Measurements from ENCODE around the gene NR2E1. TPM values are rescaled to one million over a fixed set of nuclear protein-coding genes. Genes with fewer than 3 reads are reported as not detected.

NR2E1 gene
- total RNA-seq, result not detected

- POLR2A ChIA-PET, result no interaction called here
- CTCF ChIA-PET, result interaction anchor here (1.7 to 1.8 kb wide), 2 partner anchors 51 to 326 kb away, joined by 4 read pairs; no protein-coding TSS in a partner anchor
Measured at GRCh38 chr6:108165714-108166663, at the start of gene NR2E1. Gene NR2E1, plus strand, starts transcription at chr6:108166022. Its CDS starts 744 bp downstream, at chr6:108166766.

GRCh38 chr6:108116546-108117426 lies 49.0 kb upstream of the NR2E1 start:
- POLR2A ChIA-PET, result no interaction called here
- CTCF ChIA-PET, result interaction anchor here (1.1 kb wide), 1 partner anchor 52 kb away, joined by 3 read pairs; no protein-coding TSS in a partner anchor

GRCh38 chr6:108117427-108118358 lies 48.1 kb upstream of the NR2E1 start:
- POLR2A ChIA-PET, result no interaction called here
- CTCF ChIA-PET, result interaction anchor here (1.1 kb wide), 1 partner anchor 51 kb away, joined by 3 read pairs; no protein-coding TSS in a partner anchor

GRCh38 chr6:108118359-108118724 lies 47.5 kb upstream of the NR2E1 start:
- POLR2A ChIA-PET, result interaction anchor here (0.7 kb wide), 1 partner anchor 14 kb away, joined by 4 read pairs; no protein-coding TSS in a partner anchor
- CTCF ChIA-PET, result interaction anchor here (0.6 kb wide), 2 partner anchors 63 to 351 kb away, joined by 3 to 5 read pairs; no protein-coding TSS in a partner anchor

GRCh38 chr6:108118810-108119768 lies 46.7 kb upstream of the NR2E1 start:
- ChIA-PET POLR2A (interaction anchor here (0.7 kb wide), 1 partner anchor 13 kb away, joined by 4 read pairs; no protein-coding TSS in a partner anchor), CTCF (interaction anchor here (0.6 kb wide), 2 partner anchors 63 to 351 kb away, joined by 3 to 5 read pairs; no protein-coding TSS in a partner anchor)

- ChIA-PET CTCF (no interaction called here), POLR2A (no interaction called here)
Measured at GRCh38 chr6:108119769-108120141, 46.1 kb upstream of the NR2E1 start.

GRCh38 chr6:108120311-108120710 lies 45.5 kb upstream of the NR2E1 start:
- ChIA-PET CTCF (interaction anchor here (0.7 kb wide), 1 partner anchor 38 kb away, joined by 4 read pairs; no protein-coding TSS in a partner anchor), POLR2A (interaction anchor here (0.6 kb wide), 1 partner anchor 399 kb away, joined by 3 read pairs; no protein-coding TSS in a partner anchor)

- CTCF ChIA-PET, result interaction anchor here (1.4 kb wide), 1 partner anchor 15 kb away, joined by 3 read pairs; no protein-coding TSS in a partner anchor
- POLR2A ChIA-PET, result no interaction called here
Measured at GRCh38 chr6:108121612-108122011, 44.2 kb upstream of the NR2E1 start.

- ChIA-PET POLR2A (no interaction called here), CTCF (interaction anchor here (0.6 kb wide), 1 partner anchor 26 kb away, joined by 4 read pairs; no protein-coding TSS in a partner anchor)
Measured at GRCh38 chr6:108123481-108123929, 42.3 kb upstream of the NR2E1 start.

GRCh38 chr6:108123946-108124345 lies 41.9 kb upstream of the NR2E1 start:
- ChIA-PET CTCF (no interaction called here), POLR2A (no interaction called here)

- ChIA-PET POLR2A (no interaction called here), CTCF (no interaction called here)
Measured at GRCh38 chr6:108127056-108127455, 38.8 kb upstream of the NR2E1 start.

GRCh38 chr6:108127826-108128225 lies 38.0 kb upstream of the NR2E1 start:
- POLR2A ChIA-PET, result no interaction called here
- CTCF ChIA-PET, result no interaction called here

GRCh38 chr6:108130262-108130661 lies 35.6 kb upstream of the NR2E1 start:
- CTCF ChIA-PET, result interaction anchor here (1.5 kb wide), 1 partner anchor 38 kb away, joined by 3 read pairs; no protein-coding TSS in a partner anchor
- POLR2A ChIA-PET, result no interaction called here

- ChIA-PET POLR2A (no interaction called here), CTCF (no interaction called here)
Measured at GRCh38 chr6:108132863-108133262, 33.0 kb upstream of the NR2E1 start.

GRCh38 chr6:108133594-108134179 lies 32.1 kb upstream of the NR2E1 start:
- ChIA-PET CTCF (interaction anchor here (0.6 kb wide), 1 partner anchor 951 kb away, joined by 3 read pairs; no protein-coding TSS in a partner anchor), POLR2A (interaction anchor here (0.5 to 1.0 kb wide), 2 partner anchors 21 to 35 kb away, joined by 3 to 5 read pairs; no protein-coding TSS in a partner anchor)

- CTCF ChIA-PET, result interaction anchor here (0.6 kb wide), 1 partner anchor 950 kb away, joined by 3 read pairs; no protein-coding TSS in a partner anchor
- POLR2A ChIA-PET, result interaction anchor here (1.0 kb wide), 1 partner anchor 34 kb away, joined by 3 read pairs; no protein-coding TSS in a partner anchor
Measured at GRCh38 chr6:108134213-108134970, 31.4 kb upstream of the NR2E1 start.

All from activated CD8-positive, alpha-beta memory T cell treated with anti-CD3 and anti-CD28 coated beads for 36 hours (primary cell).